HG03159 (cell line): ENCODE data around the gene ZNF654.
"Not testable (repeated sequence)": the region's sequence is repeated elsewhere in the genome, so short reads cannot be mapped to it uniquely, and the experiment has no call there.

Source experiments
- ATAC-seq: cut with Tn5 transposase; IDR thresholded peaks from one replicate; pipeline ENCODE4 v1.9.1; 2021; ENCODE audit warnings: mild to moderate bottlenecking, moderate library complexity; ENCODE audit not compliant: unreplicated experiment

Gene ZNF654

DNA sequence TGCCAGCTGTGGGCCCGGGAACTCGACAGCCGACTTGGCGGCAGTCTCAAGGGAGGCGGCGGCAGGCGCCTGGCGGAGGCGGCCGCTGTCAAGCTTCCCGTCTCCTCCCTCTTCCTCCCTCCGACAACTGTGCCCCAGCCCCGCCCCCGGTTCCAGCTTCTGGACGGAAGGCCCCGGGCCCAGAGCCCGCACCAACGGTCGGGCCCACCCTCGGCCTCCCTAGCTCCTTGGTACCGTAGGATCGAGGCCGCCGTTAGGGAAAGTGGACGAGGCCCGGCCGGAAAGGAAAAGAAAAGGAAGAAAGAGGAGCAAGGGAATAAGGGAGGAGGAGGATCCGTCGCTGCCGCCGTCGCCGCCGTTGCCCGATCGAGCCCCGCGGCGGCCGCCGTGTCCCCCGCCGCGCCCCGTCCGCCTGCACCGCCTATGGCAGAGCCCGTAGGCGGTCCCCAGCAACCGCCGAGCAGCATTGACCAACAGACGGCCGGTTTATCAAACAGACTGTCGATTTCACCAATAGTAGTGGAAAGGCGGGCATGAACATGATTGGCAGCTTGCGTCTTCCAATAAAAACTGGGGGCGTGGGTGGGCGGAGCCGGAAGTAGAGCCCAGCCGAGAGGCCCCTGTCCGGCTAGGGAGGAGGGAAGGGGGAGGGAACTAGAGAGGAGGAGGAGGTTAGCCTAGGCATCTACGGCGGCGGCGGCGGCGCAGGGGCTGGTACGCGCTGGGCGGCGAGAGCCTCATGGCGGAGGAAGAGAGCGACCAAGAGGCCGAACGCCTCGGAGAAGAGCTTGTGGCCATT lies at the start of gene ZNF654, which contains the start of gene CGGBP1:
TSS of gene ZNF654 (plus strand) at position 675 of the 799 bp plus-strand sequence. CDS start at position 740, 65 bp downstream.
TSS of gene CGGBP1 (minus strand) at position 425 of the 799 bp plus-strand sequence. CDS start 3,029 bp downstream, outside the sequence.
- ATAC-seq: peak; percentile 96

DNA sequence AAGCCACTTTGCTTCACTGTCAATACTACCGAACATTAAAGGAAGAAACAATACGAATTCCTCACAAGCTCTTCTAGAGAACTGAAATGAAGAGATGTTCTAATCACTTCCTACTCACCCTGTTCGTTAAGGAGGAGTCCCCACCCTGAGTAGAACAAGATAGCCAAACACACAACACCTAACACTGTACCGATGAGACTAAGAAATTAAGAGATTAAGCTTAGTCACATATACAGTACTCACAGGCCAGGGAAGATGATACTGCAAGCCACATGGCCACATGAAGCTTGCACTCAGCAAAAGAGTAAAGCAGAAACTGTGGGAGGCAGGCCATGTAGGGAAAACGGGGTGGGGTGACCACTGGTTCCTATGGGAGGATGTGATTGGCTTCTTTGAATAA lies 48.2 kb upstream of the ZNF654 start:
- ATAC-seq: no peak

DNA sequence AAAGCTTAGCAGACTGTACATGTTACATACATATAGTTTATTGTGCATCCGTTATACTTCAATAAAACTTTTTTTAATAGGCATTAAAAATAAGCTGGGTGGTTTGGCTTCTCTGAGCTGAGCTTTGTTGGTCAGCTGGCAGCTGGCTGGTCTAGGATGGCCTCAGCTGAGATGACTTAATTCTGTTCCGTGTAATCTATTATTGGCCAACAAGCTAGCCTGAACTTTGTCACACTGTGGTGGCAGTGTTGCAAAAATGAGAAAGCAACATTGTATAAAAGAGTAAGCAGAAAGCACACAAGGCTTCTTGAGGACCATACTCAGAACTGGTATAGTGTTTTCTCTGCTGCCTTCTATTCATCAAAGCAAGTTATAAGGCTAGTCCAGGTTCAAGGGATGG lies 45.5 kb upstream of the ZNF654 start:
- no peak for ATAC-seq

DNA sequence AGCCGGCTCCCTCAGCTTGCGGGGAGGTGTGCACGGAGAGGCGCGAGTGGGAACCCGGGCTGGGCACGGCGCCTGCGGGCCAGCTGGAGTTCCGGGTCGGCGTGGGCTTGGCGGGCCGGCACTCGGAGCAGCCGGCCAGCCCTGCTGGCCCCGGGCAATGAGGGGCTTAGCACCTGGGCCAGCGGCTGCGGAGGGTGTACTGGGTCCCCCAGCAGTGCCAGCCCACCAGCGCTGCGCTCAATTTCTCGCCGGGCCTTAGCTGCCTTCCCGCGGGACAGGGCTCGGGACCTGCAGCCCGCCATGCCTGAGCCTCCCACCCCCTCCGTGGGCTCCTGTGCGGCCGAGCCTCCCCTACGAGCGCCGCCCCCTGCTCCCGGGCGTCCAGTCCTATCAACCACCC lies 43.4 kb upstream of the ZNF654 start:
- not testable (repeated sequence) for ATAC-seq

DNA sequence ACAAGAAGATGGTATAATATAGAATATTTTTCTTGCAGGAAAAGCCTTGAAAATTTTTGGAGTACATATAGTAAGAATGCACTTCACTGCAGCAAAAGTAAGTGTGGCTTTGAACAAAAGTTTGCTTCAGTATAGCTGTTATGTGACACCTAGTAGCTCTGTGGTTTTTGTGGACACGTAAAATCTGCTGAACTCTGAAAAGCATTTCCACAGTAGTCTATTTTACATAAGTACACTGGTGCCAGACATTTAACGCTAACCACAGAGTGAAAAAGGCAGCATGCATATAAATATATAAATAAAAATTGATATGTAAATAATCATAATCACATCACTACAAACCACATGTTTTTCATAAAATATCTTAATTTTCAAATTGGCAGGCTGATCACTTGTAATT lies 40.0 kb upstream of the ZNF654 start:
- ATAC-seq: peak; percentile 89

GRCh38 chr3:88025001-88025552 lies 34.0 kb upstream of the ZNF654 start:
- no peak for ATAC-seq

- no peak for ATAC-seq
Measured at GRCh38 chr3:88028876-88029275, 30.2 kb upstream of the ZNF654 start.

DNA sequence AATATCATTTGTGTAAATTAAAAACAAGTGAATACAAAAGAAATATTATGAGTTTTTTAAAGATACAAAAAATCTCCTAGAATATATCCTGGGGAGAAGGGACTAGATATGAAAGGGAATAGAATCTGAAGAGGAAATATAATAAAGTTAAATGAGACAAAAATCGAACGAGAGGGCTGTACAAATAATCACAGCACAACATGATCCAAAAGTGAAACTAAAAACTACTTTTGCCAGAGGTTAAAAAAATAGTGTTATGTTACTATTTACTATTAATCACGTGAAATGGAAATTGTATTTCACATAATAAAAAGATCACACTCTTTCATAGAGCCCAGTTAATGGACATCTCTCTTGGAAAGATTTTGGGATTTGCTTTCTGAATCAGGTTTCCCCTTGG lies 28.8 kb upstream of the ZNF654 start:
- no peak for ATAC-seq

GRCh38 chr3:88031642-88032077 lies 27.4 kb upstream of the ZNF654 start:
- ATAC-seq: peak; percentile 89

GRCh38 chr3:88032245-88032644 lies 26.8 kb upstream of the ZNF654 start:
- no peak for ATAC-seq

DNA sequence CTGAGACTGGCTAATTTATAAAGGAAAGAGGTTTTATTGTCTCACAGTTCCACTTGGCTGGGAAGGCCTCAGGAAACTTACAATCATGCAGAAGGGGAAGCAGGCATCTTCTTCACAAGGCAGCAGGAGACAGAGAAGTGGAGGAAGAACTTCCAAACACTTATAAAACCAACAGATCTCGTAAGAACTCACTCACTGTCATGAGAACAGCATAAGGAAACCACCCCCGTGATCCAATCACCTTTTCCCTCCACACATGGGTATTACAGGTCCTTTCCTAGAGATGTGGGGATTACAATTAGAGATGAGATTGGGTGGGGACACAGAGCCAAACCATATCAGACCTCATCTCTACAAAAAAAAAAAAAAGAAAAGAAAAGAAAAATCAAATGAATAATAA lies 26.0 kb upstream of the ZNF654 start:
- no peak for ATAC-seq

DNA sequence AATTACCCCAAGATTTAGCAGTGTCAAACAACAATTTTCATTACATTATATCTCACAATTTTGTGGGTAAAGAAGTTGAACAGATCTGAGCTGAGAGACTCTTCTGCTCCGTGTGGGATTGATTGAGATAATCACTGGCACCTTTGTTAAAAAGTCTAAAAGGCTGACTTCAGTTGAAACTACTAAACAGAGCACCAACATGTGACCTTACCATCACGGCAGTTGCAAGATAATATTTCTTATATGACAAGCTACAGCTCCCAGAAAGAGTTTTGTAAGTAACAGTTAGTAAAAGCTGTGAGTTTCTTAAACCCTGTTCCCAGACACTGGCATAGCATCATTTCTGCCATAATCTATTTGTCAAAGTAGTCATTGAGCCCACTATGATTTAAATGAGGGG lies 25.2 kb upstream of the ZNF654 start:
- no peak for ATAC-seq

DNA sequence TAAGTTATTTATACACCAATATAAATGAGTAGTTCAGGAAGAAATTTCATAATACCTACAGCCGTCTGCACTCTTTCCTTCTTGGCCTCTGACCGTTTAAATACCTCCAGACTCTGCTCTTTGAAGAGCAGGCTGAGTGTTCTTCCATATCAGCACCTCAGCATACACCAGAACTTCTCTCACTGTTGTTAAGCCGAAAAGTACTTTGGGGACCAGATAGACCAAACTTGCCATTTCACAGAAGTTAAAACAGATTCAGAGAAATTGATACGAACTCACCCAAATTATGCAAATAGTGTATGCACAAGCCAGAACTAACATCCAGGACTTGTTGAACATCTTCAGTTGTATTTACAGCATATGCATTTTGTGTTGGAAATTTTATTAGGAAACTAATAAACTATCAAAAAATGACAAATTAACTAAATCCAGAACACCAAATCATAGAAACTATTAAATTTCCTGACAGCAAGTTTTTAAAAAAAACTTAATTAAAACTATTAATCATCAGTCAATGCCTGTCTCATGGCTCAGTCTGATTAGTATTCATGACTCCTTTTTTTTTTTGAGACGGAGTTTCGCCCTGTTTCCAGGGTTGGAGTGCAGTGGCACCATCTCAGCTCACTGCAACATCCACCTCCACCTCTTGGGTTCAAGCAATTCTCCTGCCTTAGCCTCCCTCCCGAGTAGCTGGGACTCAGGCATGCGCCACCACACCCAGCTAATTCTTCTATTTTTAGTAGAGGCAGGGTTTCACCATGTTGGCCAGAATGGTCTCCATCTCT lies 24.4 kb upstream of the ZNF654 start:
- ATAC-seq: no peak

DNA sequence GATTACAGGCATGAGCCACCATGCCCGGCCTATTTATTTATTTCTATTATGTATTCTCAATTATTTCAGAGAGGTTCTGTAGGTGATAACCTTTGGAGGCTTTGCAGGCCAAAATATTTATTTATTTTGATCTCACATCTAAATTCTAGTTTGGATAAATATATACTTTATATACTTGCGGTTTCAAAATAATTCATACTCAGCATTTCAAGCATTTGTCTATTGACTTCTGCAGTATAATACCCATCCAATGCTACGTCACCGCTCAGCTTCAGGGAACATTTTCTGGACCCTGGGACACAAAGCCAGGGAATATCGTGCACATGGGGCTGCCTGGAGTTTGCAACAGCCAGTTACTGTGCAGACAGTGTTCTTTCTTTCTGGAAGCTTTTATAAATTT lies 22.8 kb upstream of the ZNF654 start:
- ATAC-seq: no peak

GRCh38 chr3:88038566-88038965 lies 20.5 kb upstream of the ZNF654 start:
- ATAC-seq: no peak

DNA sequence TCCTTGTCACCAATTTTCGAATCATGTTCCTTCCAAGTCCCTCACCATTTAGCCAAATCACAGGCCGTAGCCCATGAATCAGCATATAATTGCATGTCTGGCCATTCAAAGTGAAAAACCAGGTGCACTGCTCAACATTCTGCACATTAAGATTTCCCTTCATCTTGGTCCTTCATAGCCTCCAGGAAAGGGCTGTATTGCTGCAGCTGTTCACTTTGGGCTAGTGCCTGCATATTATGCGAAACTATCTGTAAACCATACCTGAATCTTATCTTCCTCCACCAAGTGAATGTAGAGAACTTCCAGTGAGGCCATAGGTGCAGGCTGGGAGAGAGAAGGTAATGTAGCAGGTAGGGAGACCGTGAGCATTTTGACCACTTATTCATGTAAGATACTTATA lies 18.5 kb upstream of the ZNF654 start:
- no peak for ATAC-seq

- ATAC-seq: no peak
Measured at GRCh38 chr3:88041005-88041404, 18.1 kb upstream of the ZNF654 start.

- ATAC-seq: no peak
Measured at GRCh38 chr3:88044411-88044810, 14.6 kb upstream of the ZNF654 start.

GRCh38 chr3:88046766-88047165 lies 12.3 kb upstream of the ZNF654 start:
- ATAC-seq: no peak

DNA sequence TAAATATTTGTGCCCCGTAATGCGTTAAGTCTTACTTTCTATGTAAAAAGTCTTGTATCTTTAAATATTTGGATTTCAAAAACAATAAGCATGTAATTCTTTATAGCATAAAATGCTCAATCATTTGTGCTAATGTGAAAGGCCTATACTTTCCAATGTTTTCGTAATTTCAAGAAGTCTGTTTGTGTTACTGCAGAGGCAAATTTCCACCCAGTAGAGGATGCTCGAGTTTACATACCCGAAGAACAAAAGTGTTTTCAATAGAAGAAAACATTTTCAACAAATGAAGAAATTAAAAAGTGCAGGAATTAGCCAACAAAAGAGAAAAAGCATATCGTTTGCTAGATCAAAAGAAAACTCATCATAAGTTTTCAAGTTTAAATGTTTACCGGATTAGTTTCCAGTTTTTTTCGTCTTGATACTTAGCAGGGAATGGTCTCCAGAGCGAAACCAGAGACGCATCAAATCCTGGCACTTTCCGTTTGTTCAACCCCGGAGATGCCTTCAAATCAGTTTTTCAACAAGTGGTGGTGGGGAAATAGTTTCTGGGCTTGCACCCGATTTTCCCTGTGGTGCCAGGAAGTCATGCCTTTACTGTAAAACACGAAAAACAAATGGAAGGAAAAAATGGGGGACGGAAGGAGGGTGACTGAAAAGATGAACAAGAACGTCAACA lies 1.3 kb upstream of the ZNF654 start:
- ATAC-seq: no peak

GRCh38 chr3:88058306-88058580 lies 812 bp upstream of the ZNF654 start:
- no peak for ATAC-seq
